Stimulated activated CD4-positive, alpha-beta T cell treated with anti-CD3 and anti-CD28 coated beads, Interleukin-2, amount 100 ng/mL, for 48 hours (primary cell): Measurements from ENCODE around the gene PPP1R14B.
A peak's percentile ranks its signal among the peaks of the same experiment; 100 is the strongest.

Experiments used
- DNase-seq, 2 donors: peaks; one replicate each; pipeline ENCODE4 v3.0.0-alpha.2; 2020

The PPP1R14B gene

DNA sequence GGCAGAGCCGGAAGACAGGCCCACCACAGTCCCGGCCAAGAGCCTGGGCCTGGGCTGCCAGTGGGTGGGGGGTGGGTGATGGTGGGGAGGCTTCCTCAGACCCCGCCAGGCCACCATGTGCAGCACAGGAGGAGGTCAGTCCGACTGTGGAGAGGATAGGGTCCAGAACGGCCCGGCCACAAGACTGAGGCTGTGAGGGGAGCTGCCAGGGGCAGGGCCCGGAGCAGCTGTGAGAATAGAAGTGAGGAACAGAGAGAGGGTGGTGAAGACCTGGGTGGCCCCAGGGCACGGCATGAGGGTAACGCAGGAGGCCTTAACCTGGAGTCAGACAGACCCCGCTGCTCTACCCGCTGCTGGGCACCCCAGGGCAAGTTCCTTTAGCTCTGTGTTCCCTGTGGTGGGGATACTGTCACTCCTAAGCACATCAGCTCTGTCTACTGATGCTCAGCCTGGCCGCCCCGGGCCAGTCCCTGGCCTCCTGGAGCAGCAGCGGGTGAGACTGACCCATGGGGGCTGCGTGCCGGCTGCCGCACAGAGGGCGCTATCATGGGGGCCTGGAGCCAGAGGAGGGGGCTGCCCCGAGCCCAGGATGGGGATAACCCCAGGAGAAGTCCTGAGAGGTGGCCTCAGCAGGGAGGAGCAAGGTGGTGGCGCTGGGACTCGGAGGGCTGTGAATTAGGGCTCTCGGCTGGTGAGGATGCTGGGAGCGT is 38.5 kb downstream of the PPP1R14B start:
- no peak for DNase-seq

DNA sequence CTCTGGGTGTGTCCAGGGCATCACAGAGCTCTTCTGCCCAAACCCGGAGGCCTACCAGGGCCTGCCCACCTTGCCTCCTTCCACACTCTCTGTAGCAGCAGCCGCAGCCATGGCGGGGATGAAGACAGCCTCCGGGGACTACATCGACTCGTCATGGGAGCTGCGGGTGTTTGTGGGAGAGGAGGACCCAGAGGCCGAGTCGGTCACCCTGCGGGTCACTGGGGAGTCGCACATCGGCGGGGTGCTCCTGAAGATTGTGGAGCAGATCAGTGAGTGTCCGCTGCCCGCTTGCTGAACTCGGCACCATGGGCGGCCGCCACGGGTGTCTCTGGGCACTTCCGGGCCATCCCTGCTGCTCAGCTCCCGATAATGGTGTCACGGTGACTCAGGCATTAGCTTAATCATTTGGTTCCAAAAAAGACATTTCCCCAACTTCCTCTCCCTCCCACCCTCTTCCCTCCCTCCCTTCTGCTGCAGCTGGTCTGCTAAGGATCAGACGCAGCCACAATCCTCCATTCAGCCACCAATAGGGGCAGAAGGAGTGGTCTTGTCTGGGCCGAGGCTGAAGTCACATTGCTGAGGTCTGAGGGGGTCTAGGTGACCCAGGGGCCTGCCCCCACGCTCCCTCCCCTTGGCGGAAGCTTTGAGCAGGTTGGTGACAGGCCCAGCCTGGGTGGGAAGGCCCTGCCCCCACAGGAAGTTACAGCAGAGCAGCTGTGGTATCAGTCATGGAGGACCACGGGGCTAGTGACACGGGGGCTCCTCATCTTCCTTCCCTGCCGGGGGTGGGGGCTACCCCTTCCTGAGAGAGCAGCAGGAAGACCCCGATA is 39.3 kb downstream of the PPP1R14B start:
- peak; percentile 66 to 71 for DNase-seq

DNA sequence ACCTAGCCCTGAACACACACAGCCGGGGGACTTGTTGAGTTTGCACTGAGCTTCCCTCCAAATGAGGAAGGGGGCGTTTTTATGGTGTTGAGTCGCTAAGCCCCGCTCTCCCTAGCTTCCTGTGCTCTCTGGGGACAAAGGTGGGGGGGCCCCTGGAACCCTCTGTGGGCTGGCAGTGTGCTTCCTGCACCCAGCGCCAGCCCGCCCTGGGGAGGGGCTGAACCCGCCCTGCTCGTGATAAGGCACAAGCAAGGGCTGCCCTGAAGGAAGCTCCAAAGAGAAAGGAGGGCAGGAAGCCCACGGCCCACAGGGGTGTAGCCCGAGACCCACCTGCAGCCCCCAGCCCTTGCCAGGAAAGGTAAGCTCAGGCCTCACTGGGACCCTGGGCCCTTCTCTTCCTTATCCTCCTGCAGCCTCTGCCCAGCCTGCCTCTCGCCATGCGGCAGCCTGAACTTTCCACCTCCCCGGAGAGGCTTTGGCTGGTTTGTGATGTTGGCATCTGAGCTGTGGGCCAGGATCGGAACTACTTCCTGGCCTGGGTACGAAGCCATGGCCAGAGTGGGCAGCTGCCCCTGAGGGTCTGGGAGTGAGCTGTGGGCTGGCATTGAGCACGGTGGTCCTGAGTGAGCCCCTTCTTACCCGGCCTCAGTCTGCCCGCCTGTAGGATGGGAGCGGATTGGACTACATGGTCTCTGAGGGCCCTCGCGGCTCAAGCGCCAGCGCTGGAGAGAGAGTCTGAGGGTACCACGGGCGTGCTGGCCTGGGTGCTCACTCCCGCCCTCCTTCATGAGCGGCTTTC is 40.1 kb downstream of the PPP1R14B start, which contains the start of gene FERMT3:
Gene FERMT3, plus strand, starts transcription at position 265 of the 799 bp plus-strand sequence. CDS start 644 bp downstream, outside the sequence.
- DNase-seq: peak; percentile 59 to 66

DNA sequence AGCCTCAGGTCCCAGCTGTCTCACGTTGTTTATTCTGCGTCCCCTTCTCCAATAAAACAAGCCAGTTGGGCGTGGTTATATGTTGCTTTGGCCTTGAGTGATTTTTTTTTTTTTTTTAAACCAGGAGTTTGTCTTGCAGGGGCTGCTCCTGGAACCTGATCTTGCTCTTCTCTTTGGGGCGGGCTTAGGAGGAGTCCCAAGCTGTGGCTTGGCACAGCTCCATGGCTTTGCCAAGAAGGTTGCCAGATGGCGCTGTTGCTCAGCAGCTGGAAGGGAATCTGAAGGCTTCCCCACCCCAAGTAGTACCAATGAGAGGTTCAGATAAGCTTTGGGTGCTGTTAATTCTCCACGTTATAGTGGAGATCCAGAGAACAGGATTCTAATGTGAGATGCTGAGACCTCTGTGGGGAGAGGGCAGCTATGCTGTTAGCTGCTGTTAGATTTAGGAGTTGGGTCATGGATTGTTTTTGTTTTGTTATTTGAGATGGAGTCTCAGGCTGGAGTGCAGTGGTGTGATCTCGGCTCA is 42.2 kb downstream of the PPP1R14B start:
- peak; percentile 64 to 72 for DNase-seq

DNA sequence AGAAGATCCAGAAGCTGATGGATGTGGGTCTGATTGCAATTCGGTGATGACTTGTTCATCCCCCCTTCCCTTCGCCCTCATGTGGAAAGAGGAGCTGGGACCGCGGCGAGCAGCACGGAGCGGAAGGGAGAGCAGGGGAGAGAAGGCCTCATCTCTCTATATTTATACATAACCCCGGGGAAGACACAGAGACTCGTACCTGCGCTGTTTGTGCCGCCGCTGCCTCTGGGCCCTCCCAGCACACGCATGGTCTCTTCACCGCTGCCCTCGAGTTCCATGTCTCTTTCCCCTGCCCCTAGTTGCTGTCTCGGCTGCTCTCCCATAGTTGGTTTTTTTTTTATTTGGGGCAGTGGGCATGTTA is 42.7 kb downstream of the PPP1R14B start:
- no peak for DNase-seq

DNA sequence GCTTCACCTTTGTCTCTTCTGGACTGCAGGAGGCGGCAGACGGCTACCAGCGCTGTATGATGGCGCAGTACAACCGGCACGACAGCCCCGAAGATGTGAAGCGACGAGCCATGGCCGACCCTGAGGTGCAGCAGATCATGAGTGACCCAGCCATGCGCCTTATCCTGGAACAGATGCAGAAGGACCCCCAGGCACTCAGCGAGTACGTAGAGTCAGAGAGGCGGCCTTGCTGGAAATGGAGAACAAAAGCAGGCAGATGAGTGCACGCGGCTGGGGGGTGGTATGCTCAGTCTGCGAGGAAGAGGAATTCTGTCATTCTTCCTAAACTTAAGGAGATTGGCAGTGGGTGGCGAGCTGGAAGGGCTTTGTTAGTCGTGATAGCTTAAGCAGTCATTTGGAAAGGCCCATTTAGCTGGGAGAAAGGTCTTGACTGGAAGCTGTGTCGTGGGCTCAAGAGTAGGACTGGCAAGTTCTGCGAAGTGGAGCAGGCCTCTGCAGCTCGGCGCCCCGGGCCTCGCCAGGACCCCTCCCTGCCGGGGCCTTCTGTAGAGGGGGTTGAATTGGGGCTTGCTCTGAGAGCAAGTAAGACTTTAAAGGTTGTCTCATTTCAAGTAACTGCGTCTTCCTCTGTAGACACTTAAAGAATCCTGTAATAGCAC is 43.2 kb downstream of the PPP1R14B start:
- no peak for DNase-seq

DNA sequence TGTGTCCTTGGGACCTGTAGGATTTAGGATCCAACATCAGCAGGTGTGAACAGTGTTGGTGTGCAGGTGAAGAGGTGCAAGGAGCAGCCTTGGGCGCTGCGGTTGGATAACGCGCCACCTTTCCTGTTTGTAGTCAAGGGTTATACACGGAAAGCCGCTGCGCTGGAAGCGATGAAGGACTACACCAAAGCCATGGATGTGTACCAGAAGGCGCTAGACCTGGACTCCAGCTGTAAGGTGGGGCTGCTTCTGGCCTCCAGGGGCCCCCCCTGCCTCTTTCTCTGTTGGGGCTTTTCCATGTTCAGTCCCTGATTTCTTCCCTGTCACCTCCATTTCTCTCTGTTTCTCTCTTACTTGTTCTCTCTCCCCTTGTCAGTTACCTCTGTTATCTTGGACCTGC is 43.8 kb downstream of the PPP1R14B start:
- DNase-seq: no peak

DNA sequence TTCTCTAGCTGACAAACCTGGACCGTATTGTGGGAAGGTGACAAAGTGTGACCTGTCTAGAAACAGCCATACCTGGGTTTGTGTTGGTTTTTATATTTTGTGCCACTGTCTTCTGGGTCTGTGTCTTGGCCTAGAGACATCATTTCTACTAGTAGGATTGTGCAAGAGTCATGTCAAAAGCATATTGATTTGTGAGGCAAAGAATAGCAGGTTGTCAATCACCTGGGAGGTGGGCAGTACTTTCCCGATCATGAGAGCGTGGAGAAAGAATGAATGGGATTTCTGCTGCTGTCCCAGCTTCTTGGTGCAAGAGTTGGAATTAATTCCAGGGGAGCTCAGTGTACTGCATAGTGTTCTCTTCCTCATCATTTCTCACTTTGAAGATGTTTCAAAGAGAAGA is 45.2 kb downstream of the PPP1R14B start:
- DNase-seq: no peak

DNA sequence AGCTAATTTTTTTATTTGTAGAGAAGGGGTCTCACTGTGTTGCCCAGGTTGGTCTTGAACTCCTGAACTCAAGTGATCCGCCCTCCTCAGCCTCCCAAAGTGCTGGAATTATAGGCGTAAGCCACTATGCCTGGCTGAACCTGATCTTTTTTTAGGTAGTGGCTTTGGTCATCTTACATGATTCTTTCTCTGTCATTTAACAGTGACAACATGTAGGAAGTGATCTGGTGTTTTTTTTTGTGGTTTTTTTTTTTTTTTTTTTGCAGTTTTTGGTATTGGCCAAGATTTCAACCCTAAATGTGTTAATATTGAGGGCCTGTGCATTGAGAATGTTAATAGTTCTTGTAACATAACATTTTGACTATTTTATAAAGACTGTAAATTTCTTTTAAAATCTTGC is 48.2 kb downstream of the PPP1R14B start:
- no peak for DNase-seq

DNA sequence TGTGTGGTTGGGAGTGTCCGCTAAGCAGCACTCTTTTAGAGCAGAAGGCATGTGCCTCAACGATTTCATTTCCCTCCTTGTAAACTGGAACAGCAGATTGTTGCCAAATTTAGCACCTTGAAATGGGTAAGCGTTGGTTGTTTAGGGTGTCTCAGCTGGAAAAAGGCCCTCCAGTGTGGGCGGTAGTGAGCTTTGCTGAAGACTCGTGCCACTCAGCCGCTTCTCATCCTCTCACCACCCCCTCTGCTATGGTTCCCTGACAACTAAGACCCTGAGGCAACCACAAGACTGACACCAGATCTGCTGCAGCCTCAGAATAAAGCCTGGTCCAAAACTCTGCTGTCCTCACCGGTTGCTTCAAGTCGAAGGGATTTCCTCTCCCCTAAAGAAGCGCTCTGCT is 50.1 kb downstream of the PPP1R14B start:
- no peak for DNase-seq
